ENCODE measurements around the gene DMRT1.

- TF ChIP-seq FOXP2 (optimal IDR thresholded peaks at IDR 0.05; ENCODE audit: borderline replicate concordance, extremely low read depth, extremely low read length, insufficient read depth) (no peak), SIN3A (IDR thresholded peaks at IDR 0.05; ENCODE audit: borderline replicate concordance, insufficient read depth, low read length) (no peak), POLR2AphosphoS5 (IDR thresholded peaks at IDR 0.05; ENCODE audit: low read depth, low read length) (no peak), REST (IDR thresholded peaks at IDR 0.05; ENCODE audit: insufficient read depth in 1 of 2, low read depth in 2 of 2, low read length in 2 of 2) (no peak), TAF1 (IDR thresholded peaks at IDR 0.05; ENCODE audit: borderline replicate concordance, insufficient read depth, low read length) (no peak)
Measured at GRCh38 chr9:794386-794785, 47.1 kb upstream of the DMRT1 start.

All from PFSK-1 (cell line).